A549 (cell line): ENCODE results near the gene SULT2A1. TPM values are rescaled to one million over a fixed set of nuclear protein-coding genes. Genes with fewer than 3 reads are reported as not detected.
A peak's percentile ranks its signal among the peaks of the same experiment; 100 is the strongest.

ENCODE experiments used
- ATAC-seq, 2 experiments: fragments of 200-7000 bp in 1 of 2; fragments of >200 bp in 1 of 2; cut with Nextera tagmentation in 1 of 2; cut with Tn5 transposase in 1 of 2; 3 replicates each; pipeline versions ENCODE4 v1.8.0 to v1.9.1; 2018 to 2020; ENCODE audit warnings: mild to moderate bottlenecking in 1 of 2, moderate library complexity in 1 of 2
- CTCF ChIA-PET: fragments of 300-600 bp; sonication (Branson Sonifier 250); formaldehyde crosslinking; extraction: SDS; loops from one replicate; lab custom pipeline; 2021; ENCODE audit warnings: antibody characterized with exemption, inconsistent platforms; lab: Yijun Ruan, JAX
- POLR2A ChIA-PET: fragments of 350-600 bp; formaldehyde crosslinking; extraction: SDS; loops from one replicate; lab custom pipeline; 2021; ENCODE audit warnings: antibody characterized with exemption, inconsistent platforms; lab: Yijun Ruan, JAX
- DNase-seq, 2 experiments: peaks; one replicate each; pipeline versions ENCODE4 v3.0.0 to v3.0.0-alpha.2; 2011 to 2016; ENCODE audit warnings: low read depth in 1 of 2, low spot score in 1 of 2
- FAIRE-seq: peaks from 2 replicates; lab custom pipeline; 2011; peaks lifted over from hg19 to GRCh38; lab: Jason Lieb, UNC
- H3K27ac ChIP-seq, 2 experiments: fragments of >200 bp; sonication (Bioruptor Twin); formaldehyde crosslinking; 3 replicates each; pipeline ENCODE4 v1.5.1; 2016 to 2017
- H3K4me1 ChIP-seq: fragments of >200 bp; sonication (Bioruptor Twin); formaldehyde crosslinking; 3 replicates; pipeline ENCODE4 v1.6.1; 2016
- H3K4me2 ChIP-seq: fragments of >200 bp; sonication (Bioruptor Twin); formaldehyde crosslinking; 3 replicates; pipeline ENCODE4 v1.6.1; 2016
- H3K4me3 ChIP-seq: fragments of >200 bp; sonication (Bioruptor Twin); formaldehyde crosslinking; 3 replicates; pipeline ENCODE4 v1.5.1; 2016
- H3K9me3 ChIP-seq: fragments of >200 bp; sonication (Bioruptor Twin); formaldehyde crosslinking; 3 replicates; pipeline ENCODE4 v1.6.1; 2016
- CBX2 ChIP-seq: fragments of 200-600 bp; sonication (generic); IDR thresholded peaks from 2 replicates; pipeline ENCODE4 v1.6.1; 2016; ENCODE audit warnings: low read depth, mild to moderate bottlenecking, borderline replicate concordance
- CBX8 ChIP-seq: fragments of 200-600 bp; sonication (generic); IDR thresholded peaks from 2 replicates; pipeline ENCODE4 v1.6.1; 2016
- CHD2 ChIP-seq: fragments of 150-350 bp; IDR thresholded peaks from 2 replicates; pipeline ENCODE4 v1.6.1; 2014; ENCODE audit warnings: low read length; ENCODE audit not compliant: partially characterized antibody
- CHD4 ChIP-seq: fragments of 200-600 bp; sonication (generic); IDR thresholded peaks from 2 replicates; pipeline ENCODE4 v1.6.1; 2016; ENCODE audit warnings: antibody characterized with exemption, mild to moderate bottlenecking, borderline replicate concordance
- GATA3 ChIP-seq: IDR thresholded peaks from 2 replicates; pipeline ENCODE4 v1.6.1; 2012; ENCODE audit warnings: borderline replicate concordance
- HEYL ChIP-seq: fragments of 250-450 bp; sonication (Bioruptor Pico); IDR thresholded peaks from 2 replicates; pipeline ENCODE4 v1.8.0; 2021; ENCODE audit warnings: mild to moderate bottlenecking, moderate library complexity
- HOXA7 ChIP-seq: fragments of 250-450 bp; sonication (Bioruptor Pico); IDR thresholded peaks from 2 replicates; pipeline ENCODE4 v1.5.0; 2020; ENCODE audit warnings: mild to moderate bottlenecking, moderate library complexity
- JUNB ChIP-seq: fragments of >200 bp; sonication (Bioruptor Twin); formaldehyde crosslinking; IDR thresholded peaks from 2 replicates; pipeline ENCODE4 v1.6.1; 2016
- MYC ChIP-seq: IDR thresholded peaks from 2 replicates; pipeline ENCODE4 v1.6.1; 2012; ENCODE audit warnings: mild to moderate bottlenecking, inconsistent platforms, low read length, improper control_type of control experiment, borderline replicate concordance
- NR3C1 ChIP-seq: fragments of >200 bp; sonication (Bioruptor Twin); formaldehyde crosslinking; IDR thresholded peaks from 3 replicates; pipeline ENCODE4 v1.6.1; 2017
- PHF8 ChIP-seq: fragments of 200-600 bp; sonication (generic); IDR thresholded peaks from 2 replicates; pipeline ENCODE4 v1.6.1; 2016; ENCODE audit warnings: low read depth, mild to moderate bottlenecking, antibody characterized with exemption, moderate library complexity, borderline replicate concordance
- RARB ChIP-seq: fragments of 250-450 bp; sonication (Bioruptor Pico); IDR thresholded peaks from 2 replicates; pipeline ENCODE4 v1.8.0; 2021; ENCODE audit warnings: mild to moderate bottlenecking, moderate library complexity
- RNF2 ChIP-seq: fragments of 200-600 bp; sonication (generic); IDR thresholded peaks from 2 replicates; pipeline ENCODE4 v1.6.1; 2016; ENCODE audit warnings: low read depth, mild to moderate bottlenecking, antibody characterized with exemption, moderate library complexity, borderline replicate concordance
- SREBF2 ChIP-seq: fragments of 450-650 bp; IDR thresholded peaks from 2 replicates; pipeline ENCODE4 v1.6.1; 2014; ENCODE audit warnings: mild to moderate bottlenecking, moderate library complexity
- ZNF302 ChIP-seq: fragments of 250-450 bp; sonication (Bioruptor Pico); IDR thresholded peaks from 2 replicates; pipeline ENCODE4 v1.9.0; 2021; ENCODE audit warnings: inconsistent platforms, mild to moderate bottlenecking, moderate library complexity
- ZSCAN20 ChIP-seq: fragments of 250-450 bp; sonication (Bioruptor Pico); IDR thresholded peaks from 2 replicates; pipeline ENCODE4 v1.8.0; 2022; ENCODE audit warnings: mild to moderate bottlenecking, moderate library complexity
- WGBS: methylation state at CpG from one replicate; pipeline ENCODE4 v1.1.6; 2017; ENCODE audit errors: missing lambda C conversion rate; 5-methylcytosine and 5-hydroxymethylcytosine counted together
- polyA plus RNA-seq, 4 experiments: library from polyadenylated mRNA; depleted of rRNA in 3 of 4; stranded (reverse); fragments of >200 nt; fragmentation: RNase III in 1 of 4; extraction: RNeasy Plus Mini Kit Qiagen cat#74134 plus additional on column Dnase treatment in 1 of 4; gene quantifications; 2 replicates in 3 of 4; 3 replicates in 1 of 4; pipeline ENCODE4 v1.2.3, GENCODE V29; 2011 to 2017
- TF ChIP-seq, protein P1 (sequence below): fragments of >200 bp; sonication (Bioruptor Twin); formaldehyde crosslinking; IDR thresholded peaks from 3 replicates; pipeline ENCODE4 v1.5.1; 2016
- TF ChIP-seq, protein P2 (sequence below): fragments of 150-350 bp; IDR thresholded peaks from 2 replicates; pipeline ENCODE4 v1.6.1; 2014; ENCODE audit warnings: low read depth, mild to moderate bottlenecking, low read length
- TF ChIP-seq, protein P3 (sequence below): fragments of >200 bp; sonication (Bioruptor Twin); formaldehyde crosslinking; IDR thresholded peaks from 3 replicates; pipeline ENCODE4 v1.6.1; 2016
- TF ChIP-seq, protein P4 (sequence below): IDR thresholded peaks from 2 replicates; pipeline ENCODE4 v1.6.1; 2012; ENCODE audit warnings: low read depth, borderline replicate concordance

The SULT2A1 gene
- polyA plus RNA-seq, 2 of the 4 experiments (the other 2 are of a cell fraction): not detected

DNA sequence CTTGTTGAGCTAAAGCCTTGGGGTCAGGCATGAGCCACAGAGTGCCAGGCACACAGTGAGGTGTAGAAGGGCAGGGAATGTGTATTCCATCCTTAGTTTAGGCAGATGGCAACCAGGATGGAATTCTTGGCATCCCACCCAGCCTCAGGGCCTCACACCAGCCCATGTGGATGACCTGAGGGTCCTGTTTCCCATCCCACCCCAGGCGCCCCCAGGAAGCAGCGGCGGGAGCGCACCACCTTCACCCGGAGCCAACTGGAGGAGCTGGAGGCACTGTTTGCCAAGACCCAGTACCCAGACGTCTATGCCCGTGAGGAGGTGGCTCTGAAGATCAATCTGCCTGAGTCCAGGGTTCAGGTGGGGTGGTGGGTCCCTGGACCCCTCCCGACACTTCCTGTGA is 50.1 kb downstream of the SULT2A1 start:
- Histone ChIP-seq H3K4me3 (no peak overlapping the region), H3K27ac (no peak overlapping the region), H3K9me3 (no peaks in the 10 kb centered on the region), H3K4me2 (no peak overlapping the region), H3K4me1 (no peaks in the 10 kb centered on the region)
- 56% methylated on average over 8 of the region's 8 CpGs for WGBS
- FAIRE-seq (no peak), DNase-seq (no peak), ATAC-seq (no peak)
- ChIA-PET POLR2A (no interaction called here), CTCF (interaction anchor here (1.1 to 1.7 kb wide), 5 partner anchors 10 to 27 kb away, joined by 3 to 6 read pairs (median 5); no protein-coding TSS in a partner anchor)
- TF ChIP-seq HEYL: no peak
- TF ChIP-seq, protein P1, sequence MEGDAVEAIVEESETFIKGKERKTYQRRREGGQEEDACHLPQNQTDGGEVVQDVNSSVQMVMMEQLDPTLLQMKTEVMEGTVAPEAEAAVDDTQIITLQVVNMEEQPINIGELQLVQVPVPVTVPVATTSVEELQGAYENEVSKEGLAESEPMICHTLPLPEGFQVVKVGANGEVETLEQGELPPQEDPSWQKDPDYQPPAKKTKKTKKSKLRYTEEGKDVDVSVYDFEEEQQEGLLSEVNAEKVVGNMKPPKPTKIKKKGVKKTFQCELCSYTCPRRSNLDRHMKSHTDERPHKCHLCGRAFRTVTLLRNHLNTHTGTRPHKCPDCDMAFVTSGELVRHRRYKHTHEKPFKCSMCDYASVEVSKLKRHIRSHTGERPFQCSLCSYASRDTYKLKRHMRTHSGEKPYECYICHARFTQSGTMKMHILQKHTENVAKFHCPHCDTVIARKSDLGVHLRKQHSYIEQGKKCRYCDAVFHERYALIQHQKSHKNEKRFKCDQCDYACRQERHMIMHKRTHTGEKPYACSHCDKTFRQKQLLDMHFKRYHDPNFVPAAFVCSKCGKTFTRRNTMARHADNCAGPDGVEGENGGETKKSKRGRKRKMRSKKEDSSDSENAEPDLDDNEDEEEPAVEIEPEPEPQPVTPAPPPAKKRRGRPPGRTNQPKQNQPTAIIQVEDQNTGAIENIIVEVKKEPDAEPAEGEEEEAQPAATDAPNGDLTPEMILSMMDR: no peak
- TF ChIP-seq CHD4: no peak
- TF ChIP-seq, protein P2, sequence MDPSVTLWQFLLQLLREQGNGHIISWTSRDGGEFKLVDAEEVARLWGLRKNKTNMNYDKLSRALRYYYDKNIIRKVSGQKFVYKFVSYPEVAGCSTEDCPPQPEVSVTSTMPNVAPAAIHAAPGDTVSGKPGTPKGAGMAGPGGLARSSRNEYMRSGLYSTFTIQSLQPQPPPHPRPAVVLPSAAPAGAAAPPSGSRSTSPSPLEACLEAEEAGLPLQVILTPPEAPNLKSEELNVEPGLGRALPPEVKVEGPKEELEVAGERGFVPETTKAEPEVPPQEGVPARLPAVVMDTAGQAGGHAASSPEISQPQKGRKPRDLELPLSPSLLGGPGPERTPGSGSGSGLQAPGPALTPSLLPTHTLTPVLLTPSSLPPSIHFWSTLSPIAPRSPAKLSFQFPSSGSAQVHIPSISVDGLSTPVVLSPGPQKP: no peak
- no peak for TF ChIP-seq MYC
- TF ChIP-seq RARB (CRISPR knock-in tag): no peak

DNA sequence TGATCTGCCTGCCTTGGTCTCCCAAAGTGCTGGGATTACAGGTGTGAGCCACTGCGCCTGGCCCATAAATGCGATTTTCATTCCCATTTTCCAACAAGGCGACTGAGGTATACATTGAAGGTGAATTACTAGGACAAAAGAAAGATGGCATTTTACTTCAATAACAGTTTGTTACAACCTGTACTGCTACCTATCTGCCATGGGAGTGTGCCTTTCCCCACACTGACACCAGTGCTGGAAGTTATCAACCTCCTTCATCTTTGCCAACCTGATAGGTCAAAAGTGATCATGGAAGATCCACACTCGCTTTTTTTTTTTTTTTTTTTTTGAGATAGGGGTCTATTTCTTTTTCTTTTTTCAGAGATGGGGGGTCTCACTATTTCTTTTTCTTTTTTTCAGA is 53.4 kb downstream of the SULT2A1 start:
- no peak for TF ChIP-seq ZNF302
- TF ChIP-seq, protein P3, sequence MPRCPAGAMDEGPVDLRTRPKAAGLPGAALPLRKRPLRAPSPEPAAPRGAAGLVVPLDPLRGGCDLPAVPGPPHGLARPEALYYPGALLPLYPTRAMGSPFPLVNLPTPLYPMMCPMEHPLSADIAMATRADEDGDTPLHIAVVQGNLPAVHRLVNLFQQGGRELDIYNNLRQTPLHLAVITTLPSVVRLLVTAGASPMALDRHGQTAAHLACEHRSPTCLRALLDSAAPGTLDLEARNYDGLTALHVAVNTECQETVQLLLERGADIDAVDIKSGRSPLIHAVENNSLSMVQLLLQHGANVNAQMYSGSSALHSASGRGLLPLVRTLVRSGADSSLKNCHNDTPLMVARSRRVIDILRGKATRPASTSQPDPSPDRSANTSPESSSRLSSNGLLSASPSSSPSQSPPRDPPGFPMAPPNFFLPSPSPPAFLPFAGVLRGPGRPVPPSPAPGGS: no peak
- TF ChIP-seq PHF8: no peak
- no peak for TF ChIP-seq HOXA7 (CRISPR knock-in tag)
- TF ChIP-seq CBX8: no peak
- TF ChIP-seq GATA3: no peak
- no peak for TF ChIP-seq CHD2
- TF ChIP-seq ZSCAN20 (CRISPR knock-in tag): no peak
- TF ChIP-seq NR3C1: no peak
- TF ChIP-seq, protein P2: no peak
- POLR2A ChIA-PET: no interaction called here
- Histone ChIP-seq H3K4me3 (no peak overlapping the region), H3K27ac (no peak overlapping the region), H3K4me2 (no peak overlapping the region), H3K9me3 (no peaks in the 10 kb centered on the region), H3K4me1 (no peaks in the 10 kb centered on the region)
- peak in 1 of 2 experiments; percentile 28 for DNase-seq
- peak; percentile 63 to 77; a peak in 2 of 6 replicates for ATAC-seq
- no peak for FAIRE-seq
- 60% methylated on average over 4 of the region's 4 CpGs for WGBS
- CTCF ChIA-PET: interaction anchor here (1.0 kb wide), 1 partner anchor 9 kb away, joined by 3 read pairs; no protein-coding TSS in a partner anchor

DNA sequence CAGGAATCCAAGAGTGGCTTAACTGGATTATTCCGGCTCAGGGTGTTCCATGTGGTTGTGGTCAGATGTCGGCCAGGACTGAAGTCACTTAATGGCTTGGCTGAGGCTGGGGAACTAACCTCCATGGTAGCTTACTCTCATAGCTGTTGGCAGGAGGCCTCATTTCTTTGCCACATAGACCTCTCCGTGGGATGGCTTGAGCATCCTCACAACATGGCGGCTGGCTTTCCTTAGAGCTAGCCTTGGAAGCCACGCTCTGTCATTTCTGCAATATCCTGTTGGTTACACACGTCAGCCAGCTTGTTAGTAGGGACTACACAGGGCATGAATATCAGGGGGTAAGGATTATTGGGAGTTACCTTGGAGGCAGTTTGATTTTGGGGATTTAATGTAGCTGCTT is 59.3 kb downstream of the SULT2A1 start:
- 79% methylated on average over 6 of the region's 6 CpGs for WGBS
- Histone ChIP-seq H3K27ac (no peak overlapping the region), H3K9me3 (peaks cover 8% of the 10 kb centered on the region; the same call in 1 of the 3 replicates), H3K4me1 (no peaks in the 10 kb centered on the region), H3K4me2 (no peak overlapping the region), H3K4me3 (no peak overlapping the region)
- ATAC-seq: no peak
- ChIA-PET POLR2A (no interaction called here), CTCF (interaction anchor here (0.7 to 3.4 kb wide), 12 partner anchors 9 to 318 kb away, joined by 3 to 18 read pairs (median 4); no protein-coding TSS in a partner anchor)
- TF ChIP-seq CBX2 (no peak), JUNB (no peak), RNF2 (no peak), SREBF2 (no peak)
- TF ChIP-seq, protein P2: no peak
- TF ChIP-seq, protein P4, sequence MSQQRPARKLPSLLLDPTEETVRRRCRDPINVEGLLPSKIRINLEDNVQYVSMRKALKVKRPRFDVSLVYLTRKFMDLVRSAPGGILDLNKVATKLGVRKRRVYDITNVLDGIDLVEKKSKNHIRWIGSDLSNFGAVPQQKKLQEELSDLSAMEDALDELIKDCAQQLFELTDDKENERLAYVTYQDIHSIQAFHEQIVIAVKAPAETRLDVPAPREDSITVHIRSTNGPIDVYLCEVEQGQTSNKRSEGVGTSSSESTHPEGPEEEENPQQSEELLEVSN: no peak
- DNase-seq: no peak
- FAIRE-seq: no peak
